ENCODE measurements around the gene CS.
"Not testable (repeated sequence)": the region's sequence is repeated elsewhere in the genome, so short reads cannot be mapped to it uniquely, and the experiment has no call there.

The CS gene

DNA sequence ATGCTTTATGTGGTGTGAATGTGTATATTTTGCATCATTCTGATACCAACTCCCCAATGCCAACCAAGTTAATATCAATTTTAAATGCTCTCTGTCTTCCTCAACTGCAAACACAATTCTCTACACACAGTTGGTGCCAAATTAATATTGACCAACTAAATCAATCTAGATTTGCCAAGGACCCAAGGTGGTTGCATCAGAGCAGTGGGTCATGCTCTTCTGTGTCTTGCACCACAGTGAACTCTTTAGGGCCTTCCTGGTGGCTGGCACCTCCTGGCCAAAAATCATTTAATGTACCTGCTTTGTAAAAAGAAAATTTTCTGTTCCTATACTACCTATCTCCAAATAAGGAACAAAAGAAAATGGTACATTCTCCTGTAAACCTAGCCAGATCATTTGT lies 19.3 kb downstream of the CS start:
- no peak for DNase-seq (ENCODE audit: low read depth in 2 of 2)

DNA sequence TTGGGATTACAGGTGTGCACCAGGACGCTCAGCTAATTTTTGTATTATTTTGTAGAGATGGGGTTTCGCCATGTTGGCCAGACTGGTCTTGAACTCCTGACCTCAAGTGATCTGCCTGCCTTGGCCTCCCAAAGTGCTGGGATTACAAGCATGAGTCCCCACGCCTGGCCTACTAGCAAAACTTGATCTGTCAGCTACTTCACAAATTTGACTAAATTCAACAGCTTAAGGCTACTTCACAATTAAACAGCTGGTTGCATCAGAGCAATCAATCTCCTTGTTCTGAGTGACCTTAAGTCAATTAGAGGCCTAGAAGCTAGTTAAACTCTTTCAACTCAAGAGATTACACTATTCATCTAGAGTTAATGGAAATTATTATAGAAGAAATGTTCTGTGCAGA lies 21.2 kb downstream of the CS start:
- DNase-seq (ENCODE audit: low read depth in 2 of 2): no peak

DNA sequence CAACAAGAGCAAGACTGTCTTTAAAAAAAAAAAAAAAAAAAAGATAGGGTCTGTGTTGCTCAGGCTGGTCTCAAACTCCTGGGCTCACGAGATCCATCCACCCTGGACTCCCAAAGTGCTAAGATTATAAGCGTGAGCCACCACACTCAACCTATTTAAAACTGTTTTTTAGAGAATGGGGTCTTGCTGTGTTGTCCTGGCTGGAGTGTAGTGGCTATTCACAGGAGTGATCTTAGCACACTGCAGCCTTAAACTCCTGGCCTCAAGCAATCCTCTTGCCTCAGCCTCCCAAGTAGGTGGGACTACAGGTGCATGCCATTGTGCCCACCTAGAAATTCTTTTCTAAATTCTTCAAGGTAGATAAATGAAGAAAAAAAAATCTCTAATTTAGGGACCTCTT lies 25.8 kb downstream of the CS start:
- DNase-seq (ENCODE audit: low read depth in 2 of 2): no peak

- DNase-seq (ENCODE audit: low read depth in 2 of 2): not testable (repeated sequence)
Measured at GRCh38 chr12:56272468-56272867, 27.7 kb downstream of the CS start.

- DNase-seq (ENCODE audit: low read depth in 2 of 2): no peak
Measured at GRCh38 chr12:56271031-56271430, 29.1 kb downstream of the CS start.

DNA sequence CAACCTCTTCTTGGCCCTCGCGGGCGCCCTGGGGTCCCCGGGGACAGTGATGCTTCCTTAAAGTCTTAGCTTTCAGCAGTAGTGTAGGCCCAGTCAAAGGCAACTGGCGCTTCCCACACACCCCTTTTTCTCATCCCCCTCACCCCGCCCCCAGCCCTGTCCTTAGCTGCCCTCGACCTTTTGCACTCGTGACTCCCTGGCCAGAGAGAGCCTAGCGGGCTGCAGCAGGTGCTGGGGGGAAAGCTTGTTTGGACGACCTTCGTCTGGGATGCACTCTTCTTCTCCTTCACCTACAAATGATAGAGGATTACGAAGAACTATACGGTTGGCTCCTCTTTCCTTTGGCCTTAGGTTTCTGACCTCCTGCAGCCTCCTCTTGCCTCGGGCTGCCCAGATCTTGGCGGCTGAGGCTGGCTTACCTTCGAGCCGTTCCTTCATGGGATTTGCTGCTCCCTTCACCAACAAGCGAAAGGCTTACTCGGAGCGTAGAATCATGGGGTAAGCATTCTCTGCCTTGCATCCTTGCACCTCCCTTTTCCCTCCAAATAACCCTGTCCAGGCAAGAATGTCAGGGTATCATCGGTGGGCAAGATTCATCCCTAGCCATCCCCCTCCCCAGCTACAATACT lies 32.6 kb downstream of the CS start:
- no peak for DNase-seq (ENCODE audit: low read depth in 2 of 2)

GRCh38 chr12:56266693-56267442 lies 33.3 kb downstream of the CS start, which contains the start of gene COQ10A:
Gene COQ10A, plus strand, starts transcription at chr12:56266942. Its CDS starts 177 bp downstream, at chr12:56267119.
- peak; percentile 72 to 80 for DNase-seq (ENCODE audit: low read depth in 2 of 2)

GRCh38 chr12:56266068-56266692 lies 34.0 kb downstream of the CS start:
- not testable (repeated sequence) for DNase-seq (ENCODE audit: low read depth in 2 of 2)

DNA sequence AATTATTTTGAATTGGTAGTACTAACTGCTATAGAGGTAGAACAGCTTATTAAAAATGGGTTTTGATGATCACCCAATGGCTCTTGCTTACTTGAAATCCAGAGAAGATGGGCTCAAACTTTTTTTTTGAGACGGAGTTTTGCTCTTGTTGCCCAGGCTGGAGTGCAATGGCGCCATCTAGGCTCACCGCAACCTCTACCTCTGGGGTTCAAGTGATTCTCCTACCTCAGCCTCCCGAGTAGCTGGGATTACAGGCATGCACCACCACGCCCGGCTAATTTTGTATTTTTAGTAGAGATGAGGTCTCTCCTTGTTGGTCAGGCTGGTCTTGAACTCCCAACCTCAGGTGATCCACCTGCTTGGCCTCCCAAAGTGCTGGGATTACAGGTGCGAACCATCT lies 37.2 kb downstream of the CS start:
- not testable (repeated sequence) for DNase-seq (ENCODE audit: low read depth in 2 of 2)

DNA sequence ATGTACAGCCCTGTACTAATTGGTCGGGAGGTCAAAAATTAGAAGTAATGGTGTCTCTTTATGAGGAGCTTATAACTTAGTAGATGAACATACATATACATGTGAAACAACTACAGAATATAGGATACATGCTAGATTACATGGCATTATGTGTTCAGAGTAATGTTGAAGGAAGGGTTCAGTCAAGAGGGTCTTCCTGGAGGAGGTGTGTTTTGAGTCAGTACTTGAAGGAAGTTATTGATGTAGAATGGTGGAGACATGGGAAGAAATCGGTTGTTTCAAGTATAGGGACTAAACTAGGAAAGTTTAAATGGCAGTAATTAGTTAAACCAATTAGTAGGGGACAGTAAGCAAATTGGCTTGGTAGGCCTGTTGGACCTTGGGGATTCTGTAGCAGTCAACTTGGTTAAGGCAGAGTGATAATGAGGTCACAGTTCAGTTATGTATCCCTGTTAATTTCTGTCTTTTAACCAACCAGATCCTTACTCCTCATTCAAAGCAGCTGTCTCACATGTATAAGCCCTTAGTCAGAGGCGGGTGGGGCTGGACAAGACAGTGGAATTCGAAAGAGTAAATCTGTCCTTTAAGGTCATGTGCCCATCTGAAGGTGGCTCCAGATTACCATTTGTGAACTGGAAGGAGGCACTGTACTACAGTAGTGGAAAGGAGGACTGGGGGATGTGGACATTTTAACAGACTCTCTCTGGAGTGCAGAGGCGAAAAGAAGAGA lies 38.5 kb downstream of the CS start:
- no peak for DNase-seq (ENCODE audit: low read depth in 2 of 2)

- no peak for DNase-seq (ENCODE audit: low read depth in 2 of 2)
Measured at GRCh38 chr12:56260921-56261320, 39.2 kb downstream of the CS start.

DNA sequence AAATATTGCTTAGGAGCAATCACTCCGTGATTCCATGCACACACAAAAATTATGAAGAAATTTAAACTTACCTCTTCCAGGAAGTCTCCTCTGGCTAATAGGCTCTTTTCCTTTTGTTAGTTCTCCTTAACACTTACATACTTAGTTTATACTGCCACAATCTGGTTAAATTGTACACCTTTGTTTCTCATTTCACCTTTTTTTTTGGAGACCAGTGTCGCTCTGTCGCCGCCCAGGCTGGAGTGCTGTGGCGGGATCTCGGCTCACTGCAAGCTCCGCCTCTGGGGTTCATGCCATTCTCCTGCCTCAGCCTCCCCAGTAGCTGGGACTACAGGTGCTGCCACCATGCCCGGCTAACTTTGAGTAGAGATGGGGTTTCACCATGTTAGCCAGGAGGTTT lies 39.8 kb downstream of the CS start:
- no peak for DNase-seq (ENCODE audit: low read depth in 2 of 2)

- no peak for DNase-seq (ENCODE audit: low read depth in 2 of 2)
Measured at GRCh38 chr12:56258820-56259183, 41.3 kb downstream of the CS start.

GRCh38 chr12:56258068-56258819 lies 41.9 kb downstream of the CS start, which contains the start of gene ANKRD52:
Gene ANKRD52, minus strand, starts transcription at chr12:56258384. Its CDS starts 115 bp downstream, at chr12:56258269.
- peak; percentile 48 to 68 for DNase-seq (ENCODE audit: low read depth in 2 of 2)

DNA sequence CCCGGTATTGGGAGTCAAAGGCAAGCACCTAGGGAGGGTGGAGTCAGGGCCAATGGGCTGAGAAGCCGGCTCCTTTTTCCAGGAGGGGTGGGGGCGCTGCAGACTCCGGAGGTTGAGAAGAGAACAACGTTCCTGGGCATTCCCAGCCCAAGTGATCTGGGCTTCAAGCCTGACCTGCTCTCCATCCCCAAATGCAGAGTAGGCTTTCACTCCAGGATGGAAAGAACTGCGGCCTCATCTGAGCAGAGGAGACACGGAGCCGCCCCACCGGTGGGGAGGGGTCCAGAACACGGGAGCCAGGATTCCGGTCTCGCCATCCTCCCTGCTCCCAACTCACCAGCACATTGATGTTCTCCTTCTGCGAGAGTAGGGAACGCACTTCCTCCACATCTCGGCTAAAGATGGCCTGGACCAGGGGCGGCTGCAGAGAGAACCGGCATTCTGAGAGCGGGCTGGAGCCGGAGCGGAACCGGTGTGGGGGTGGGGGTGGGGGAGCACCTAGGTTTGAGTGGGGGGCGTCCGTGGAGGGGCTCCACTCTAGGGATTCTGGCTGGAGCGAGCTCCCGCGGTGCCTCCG lies 42.6 kb downstream of the CS start:
- DNase-seq (ENCODE audit: low read depth in 2 of 2): no peak

DNA sequence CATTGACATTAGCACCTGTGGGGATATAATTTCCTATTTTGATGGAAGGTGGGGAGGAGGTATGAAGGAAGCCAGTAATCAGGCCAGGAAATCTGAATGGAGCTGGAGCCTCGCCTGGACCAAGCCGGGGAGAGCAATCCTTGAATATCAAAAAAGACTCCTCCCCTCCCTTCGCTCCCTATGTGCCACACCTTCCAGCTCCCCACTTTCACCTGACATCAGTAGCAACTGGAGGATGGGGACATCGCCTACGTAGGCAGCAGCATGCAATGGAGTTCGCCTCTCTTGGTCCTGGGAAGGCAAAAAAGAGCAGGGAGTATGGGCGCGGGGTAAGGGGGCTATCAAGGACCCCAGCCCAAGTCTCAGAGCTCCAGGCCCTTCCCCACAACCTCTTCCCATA lies 43.1 kb downstream of the CS start:
- no peak for DNase-seq (ENCODE audit: low read depth in 2 of 2)

GRCh38 chr12:56256326-56256960 lies 43.7 kb downstream of the CS start:
- no peak for DNase-seq (ENCODE audit: low read depth in 2 of 2)

DNA sequence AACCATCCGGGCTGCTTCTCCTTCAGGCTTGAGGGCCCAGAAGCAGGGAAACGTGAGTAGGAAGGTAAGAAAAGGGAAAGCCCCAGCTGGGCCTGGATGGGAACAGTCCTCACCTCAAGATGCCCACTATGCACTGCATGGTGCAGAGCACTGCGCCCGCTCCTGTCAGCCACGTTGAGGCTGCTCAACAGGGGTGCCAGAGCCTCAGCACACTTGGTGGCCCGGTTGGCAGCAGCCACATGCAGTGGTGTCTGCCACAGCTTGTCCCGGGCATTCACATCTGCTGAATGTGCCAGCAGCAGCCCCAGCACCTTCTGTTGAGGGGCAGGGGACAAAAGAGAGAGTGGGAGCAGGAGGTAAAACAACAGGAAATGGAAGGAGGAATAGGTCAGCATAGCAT lies 44.5 kb downstream of the CS start:
- no peak for DNase-seq (ENCODE audit: low read depth in 2 of 2)

- DNase-seq (ENCODE audit: low read depth in 2 of 2): no peak
Measured at GRCh38 chr12:56253091-56253490, 47.0 kb downstream of the CS start.

GRCh38 chr12:56252649-56253048 lies 47.5 kb downstream of the CS start:
- DNase-seq (ENCODE audit: low read depth in 2 of 2): no peak

GRCh38 chr12:56248711-56249110 lies 51.4 kb downstream of the CS start:
- no peak for DNase-seq (ENCODE audit: low read depth in 2 of 2)
